GM19438 (cell line): ENCODE results near the gene TULP4.
"Not testable (repeated sequence)": the region's sequence is repeated elsewhere in the genome, so short reads cannot be mapped to it uniquely, and the experiment has no call there.

Experiments
- ATAC-seq: cut with Tn5 transposase; IDR thresholded peaks from one replicate; pipeline ENCODE4 v1.9.1; 2021; ENCODE audit warnings: low read depth; ENCODE audit not compliant: unreplicated experiment

TULP4 gene

DNA sequence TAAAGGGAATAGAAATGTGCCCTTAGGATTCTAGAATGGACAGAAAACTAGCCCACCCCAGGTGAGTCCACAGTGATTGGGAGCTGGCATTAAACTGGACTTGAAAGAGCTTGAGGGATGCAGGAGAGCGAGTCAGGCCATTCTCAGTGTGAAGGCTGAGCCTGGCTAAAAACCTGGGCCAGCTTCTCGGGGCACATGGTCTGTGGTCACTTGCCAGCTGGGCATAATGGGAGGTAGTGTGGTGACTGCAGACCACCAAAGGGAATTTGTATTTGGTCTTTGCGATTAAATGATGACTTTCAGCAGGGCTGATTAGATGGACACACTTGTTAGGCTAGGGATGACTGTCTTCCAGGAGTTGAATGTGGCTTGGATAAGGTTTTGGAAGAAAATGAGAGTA, 71.3 kb downstream of the TULP4 start:
- no peak for ATAC-seq

DNA sequence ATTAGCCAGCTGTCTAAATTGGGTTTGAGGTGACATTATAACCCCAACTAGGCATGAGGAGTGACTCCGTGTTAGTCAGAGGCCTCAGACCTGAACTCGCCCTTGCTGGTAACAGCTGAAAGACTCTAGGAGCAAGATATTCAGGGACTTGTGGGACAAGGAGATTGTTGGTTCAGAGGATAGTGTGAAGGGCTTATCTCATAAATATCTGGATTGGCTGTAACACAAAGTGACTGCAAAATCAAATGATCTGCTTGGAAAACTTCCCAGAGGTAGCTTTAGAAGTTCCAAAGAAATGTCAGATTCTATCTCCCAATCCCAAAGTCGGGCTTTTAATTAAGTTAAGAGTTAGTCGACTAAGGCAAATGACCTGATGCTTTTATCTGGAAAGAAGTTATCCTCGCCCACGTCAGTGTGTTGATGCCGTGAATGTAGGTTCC, 72.4 kb downstream of the TULP4 start:
- no peak for ATAC-seq

DNA sequence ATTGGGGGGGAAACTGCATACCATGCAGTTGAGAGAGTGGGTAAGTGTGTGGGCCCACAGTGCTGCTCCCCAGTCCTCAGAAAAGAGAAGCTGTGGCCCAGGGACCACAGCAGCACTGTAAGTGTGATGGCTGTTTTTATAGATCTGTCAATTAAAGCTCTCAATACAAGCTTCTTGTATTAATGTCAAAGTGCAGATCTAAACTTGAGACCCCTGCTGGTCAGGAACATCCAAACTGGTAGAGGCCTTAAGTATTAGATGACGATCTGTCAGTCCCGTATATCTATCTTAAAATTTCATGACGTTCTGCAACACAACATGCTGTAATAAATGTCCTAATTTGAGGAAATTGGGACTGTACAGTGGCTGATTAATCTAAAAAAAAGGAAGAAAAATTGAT, 74.8 kb downstream of the TULP4 start:
- ATAC-seq: no peak

DNA sequence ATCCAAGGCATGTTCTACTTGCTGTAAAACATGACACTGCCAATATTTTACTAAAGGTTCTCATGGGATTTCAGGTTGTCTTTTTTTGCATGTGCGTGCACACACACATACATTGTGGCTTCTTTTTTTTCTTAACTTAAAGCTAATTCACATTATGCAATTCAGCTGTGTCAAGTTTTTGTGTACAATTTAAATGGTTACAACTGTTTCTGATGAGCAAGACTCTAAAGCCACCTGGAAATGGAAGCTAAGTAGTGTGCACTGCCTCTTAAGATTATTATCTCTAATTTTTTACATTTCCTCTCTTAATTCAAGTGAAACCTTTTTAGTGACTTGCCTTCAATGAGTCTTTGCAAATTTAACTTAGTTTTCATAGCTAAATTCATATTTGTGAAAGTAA, 75.3 kb downstream of the TULP4 start:
- ATAC-seq: no peak

DNA sequence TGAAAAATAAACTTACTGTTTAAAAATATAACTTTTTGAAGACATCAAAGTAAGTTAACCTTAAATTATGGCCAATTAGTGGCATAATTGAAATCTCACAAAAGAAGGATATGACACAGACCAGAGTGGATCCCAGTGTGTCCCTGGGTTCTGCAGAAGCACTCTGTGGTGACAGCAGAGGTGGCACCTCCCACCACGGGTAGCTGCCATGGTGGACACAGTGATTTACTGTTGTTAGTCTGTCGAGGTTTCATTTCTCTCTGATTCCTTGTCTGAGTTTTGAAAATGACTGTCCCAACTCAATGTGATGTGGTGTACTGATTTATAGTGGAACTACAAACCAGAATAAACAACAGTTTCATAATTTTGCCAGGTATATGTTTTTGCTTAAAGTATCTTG, 76.5 kb downstream of the TULP4 start:
- no peak for ATAC-seq

DNA sequence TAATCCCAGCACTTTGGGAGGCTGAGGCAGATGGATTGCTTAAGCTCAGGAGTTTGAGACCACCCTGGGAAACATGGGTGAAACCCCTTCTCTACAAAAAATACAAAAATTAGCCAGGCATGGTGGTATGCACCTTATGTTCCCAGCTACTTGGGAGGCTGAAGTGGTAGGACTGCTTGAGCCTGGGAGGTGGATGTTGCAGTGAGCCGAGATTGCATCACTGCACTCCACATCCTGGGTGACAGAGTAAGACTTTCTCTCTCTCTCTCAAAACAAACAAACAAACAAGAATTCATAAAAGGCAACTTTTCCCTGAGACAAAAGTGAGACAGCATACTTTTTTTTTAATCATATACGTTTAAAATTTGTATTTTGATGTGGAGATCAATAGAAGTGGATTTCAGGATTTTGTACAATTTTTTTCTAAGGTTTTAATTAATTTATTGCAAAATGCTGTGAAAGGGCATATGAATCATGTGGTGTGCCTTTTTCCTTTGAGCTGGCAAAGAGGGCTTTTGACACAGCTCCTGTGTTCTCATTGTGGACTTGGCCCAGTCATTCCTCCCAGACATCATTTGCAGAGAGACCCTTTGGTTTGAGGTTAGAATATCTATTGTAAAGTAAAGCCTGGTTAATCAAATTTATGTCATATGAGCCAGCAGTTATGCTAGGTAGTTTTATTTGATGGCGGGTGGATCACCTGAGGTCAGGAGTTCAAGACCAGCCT, 77.1 kb downstream of the TULP4 start:
- no peak for ATAC-seq

DNA sequence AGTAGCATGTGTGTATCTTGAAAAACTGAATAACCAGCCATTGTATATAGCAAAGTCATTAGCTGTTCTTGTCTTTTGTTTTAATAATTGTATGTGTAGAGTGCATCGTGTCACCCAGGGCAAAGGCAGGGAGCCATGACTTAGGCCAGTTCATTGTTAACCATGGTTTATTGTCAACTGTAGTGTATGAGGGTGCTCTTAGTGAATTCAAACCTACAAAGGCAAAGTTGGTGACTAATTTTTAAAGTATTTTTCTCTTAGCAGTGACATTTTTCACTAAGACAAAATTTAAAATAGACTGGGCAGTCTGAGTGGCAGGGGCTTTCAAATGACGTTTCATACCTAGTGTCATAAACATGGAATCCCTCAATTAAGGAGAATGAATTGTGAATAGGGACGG, 79.0 kb downstream of the TULP4 start:
- no peak for ATAC-seq

DNA sequence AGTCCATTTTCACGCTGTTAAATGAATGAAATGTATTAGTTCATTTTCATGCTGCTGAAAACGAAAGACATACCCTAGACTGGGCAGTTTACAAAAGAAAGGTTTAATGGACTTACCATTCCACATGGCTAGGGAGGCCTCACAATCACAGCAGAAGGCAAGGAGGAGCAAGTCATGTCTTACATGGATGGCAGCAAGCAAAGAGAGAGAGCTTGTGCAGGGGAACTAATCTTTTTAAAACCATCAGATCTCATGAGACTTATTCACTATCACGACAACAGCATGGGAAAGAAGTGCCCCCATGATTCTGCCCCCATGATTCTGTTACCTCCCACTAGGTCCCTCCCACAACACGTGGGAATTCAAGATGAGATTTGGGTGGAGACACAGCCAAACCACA, 79.7 kb downstream of the TULP4 start:
- not testable (repeated sequence) for ATAC-seq

DNA sequence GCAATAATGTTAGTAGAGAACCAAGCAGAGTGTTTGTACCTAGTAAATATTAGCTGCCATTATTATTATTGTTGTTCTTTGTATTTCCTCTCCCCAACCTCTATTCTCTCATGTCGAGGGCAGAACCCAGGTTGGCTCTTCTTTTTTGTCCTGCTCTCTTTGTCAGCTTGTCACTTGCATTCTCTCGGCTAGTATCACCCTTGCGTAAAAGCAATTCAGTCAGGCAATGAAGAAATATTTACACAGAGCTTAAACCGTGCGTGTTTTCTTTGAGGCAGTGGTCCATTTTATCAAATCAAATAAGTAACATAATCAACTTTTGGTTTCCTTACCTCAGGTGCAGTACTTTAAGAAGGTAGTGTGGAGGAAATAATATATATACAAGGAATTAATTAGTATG, 83.9 kb downstream of the TULP4 start:
- ATAC-seq: no peak

DNA sequence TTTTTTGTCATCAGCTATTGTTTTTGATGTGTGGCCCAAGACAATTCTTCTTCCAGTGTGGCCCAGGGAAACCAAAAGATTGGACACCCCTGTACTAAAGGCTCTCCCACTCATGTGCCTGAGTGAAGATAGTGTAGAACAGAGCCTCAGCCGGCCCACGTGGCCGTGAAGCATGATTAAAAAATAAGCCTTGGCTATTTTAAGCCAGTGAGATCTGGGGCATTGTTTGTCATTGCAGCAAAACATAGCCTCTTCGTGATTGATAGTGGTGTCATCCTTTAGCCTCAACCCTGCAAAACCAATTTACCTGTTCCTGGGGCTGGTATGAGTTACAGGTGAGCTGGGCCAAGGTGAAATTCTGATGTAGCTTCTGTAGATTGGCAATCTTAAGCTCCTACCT, 85.3 kb downstream of the TULP4 start:
- ATAC-seq: no peak

DNA sequence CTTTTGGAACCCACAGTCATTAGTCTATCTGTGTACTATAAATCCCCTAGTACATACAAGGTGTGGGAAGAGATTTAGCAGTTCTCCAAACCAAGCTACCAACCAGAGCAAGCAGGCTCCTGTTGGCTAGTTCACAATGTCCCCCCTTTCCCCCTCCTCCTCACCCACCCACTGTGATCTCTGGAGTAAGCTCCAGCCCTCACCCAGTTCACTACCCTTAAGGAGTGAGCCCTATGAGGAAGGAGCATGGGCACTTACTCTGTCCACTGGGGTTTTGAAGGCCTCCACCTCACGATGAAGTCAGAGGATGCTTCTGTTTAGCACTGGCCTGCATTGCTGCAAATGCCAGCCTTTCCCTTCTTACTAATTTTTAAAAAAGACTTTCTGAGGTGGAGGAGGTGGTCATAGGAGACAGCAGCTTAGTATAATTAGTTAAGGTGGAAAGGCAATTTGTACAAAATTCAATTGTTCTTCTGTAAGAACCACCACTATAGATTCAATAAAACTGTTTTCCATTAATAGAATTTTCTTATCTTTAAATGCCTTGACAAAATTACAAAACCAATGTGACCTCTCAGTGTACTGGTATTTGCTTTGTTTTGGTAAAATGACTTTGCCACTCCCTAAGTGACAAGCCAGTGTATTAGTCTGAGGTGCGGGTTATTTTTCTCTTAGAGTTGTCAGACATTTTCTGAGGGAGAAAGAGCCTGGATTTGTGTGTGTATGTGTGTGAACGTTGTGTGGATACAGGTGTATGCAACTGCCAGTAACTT, 86.2 kb downstream of the TULP4 start:
- no peak for ATAC-seq

DNA sequence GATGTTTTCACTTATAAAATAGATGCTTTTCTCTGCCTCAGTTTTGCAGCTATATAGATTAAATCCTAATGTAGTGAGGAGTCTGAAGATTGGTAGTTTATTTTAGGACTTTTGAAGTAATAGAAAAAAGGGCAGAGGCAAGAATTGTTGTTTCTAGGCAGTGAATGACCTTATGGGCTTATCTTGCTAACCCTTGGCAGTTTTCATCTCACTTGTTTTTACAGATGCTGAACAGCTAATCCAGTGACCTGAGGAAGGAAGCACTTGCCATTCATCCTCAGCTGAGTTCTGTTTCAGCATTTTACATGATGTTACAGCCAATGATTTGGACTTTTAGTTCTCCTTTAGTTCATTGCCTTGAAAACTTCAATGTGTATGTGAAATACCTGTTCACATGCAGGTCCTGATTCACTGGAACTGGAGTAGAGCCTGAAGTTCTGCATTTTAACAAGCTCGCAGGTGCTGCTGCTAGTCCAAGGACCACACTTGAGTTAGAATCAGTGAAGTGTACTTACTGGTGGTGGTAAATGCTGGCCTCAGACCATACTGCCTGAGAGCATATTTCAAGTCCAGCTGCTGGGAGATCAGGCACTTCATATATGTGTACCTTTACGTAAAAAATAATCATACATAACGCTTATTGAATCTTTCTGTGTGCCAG, 86.9 kb downstream of the TULP4 start:
- ATAC-seq: no peak

DNA sequence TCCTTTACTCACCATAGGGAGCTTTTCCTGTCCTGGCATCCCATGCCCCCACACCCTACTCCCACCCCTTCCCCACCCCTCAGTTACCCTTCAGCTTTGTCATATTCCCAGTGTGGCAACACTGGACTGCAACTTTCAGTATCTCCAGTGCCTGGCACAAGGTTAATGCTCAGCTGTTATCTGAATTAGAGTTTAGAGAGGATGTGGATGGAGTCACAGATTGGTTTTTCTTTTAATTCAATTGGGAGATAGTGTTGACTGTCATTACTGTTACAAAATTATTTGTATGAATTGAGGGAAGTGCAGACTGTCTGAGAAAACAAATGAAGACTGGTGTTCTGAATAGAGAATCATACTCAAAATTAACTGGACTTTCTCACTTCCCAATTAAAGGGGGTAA, 89.9 kb downstream of the TULP4 start:
- ATAC-seq: no peak

DNA sequence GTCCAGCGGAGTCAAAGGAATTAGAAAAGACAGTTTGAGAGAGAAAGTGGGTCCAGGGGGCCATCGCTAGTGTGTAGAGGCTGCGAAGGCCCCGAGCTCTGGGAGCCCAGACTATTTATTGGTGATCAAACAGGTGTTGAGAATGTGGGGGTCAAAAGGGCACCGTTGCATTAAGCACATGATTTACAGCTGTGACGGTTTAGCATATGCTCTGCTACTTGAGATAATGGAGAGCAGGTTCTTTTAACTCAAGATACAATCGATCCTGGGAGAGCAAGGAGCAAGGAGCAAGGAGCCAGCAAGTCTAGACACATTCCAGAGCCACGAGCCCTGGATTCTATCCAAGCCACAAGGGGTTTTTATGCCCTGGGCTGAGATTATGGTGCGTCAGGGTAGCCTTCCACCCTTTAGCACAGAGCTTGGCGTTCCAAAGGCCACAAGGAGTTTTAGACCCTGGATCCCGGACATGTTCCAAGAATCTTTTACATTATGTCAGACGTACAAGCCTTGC, 93.1 kb downstream of the TULP4 start:
- ATAC-seq: not testable (repeated sequence)

DNA sequence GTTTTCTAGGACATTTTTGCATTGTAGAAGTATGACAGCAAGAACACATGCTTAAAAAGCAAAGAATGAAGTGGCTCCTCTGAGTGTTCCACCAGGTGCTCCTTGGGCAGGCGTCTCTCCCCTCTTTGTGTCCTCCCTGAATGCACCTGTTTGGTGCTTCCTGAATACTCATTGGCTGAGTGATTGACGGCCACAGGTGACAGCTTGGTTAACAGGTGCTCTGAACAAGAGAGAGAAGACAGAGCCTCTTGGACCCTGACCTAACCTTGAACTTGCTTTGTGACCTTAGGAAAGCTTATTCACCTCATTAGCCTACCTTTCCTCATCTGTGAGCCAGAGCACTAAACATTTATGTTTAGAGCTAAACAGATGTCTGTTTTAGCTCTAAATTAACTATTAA, 93.7 kb downstream of the TULP4 start:
- no peak for ATAC-seq

DNA sequence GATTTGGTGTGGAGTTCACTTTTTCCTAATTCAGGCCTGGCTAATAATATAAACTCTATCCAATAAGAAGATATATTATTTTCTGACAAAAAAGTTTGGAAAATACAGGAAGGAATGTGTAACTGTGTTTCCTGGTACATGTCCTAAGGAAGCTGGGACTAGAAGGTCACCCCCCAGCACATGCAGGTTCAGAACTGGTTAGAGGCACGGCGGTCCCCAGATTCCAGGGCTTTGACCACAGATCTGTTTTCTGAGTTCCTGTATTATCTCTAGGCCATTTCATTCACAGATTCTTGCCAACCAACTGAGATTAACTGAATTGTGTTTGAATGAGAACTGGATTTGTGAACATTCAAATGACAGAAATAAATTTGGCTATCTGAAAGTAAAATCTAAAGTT, 94.5 kb downstream of the TULP4 start:
- ATAC-seq: no peak

DNA sequence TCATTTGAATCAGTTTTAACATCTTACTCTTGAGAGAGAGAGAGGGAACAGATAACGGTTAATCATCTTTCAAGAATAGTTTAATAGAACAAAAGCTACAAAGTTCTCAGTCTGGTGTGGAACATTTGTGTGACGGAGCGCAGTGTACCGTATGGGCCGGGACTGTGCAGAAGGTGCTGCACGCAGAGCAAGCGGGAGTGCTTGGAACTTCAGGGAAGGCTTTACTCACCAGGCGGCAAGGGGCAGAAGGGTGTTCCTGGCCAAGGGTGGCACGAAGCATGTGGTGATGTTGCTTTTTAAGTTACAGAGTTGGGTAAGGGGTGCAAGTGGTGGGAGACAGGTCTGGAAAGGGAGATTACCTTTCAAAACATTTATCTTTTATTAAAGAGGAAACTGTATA, 95.7 kb downstream of the TULP4 start:
- no peak for ATAC-seq

DNA sequence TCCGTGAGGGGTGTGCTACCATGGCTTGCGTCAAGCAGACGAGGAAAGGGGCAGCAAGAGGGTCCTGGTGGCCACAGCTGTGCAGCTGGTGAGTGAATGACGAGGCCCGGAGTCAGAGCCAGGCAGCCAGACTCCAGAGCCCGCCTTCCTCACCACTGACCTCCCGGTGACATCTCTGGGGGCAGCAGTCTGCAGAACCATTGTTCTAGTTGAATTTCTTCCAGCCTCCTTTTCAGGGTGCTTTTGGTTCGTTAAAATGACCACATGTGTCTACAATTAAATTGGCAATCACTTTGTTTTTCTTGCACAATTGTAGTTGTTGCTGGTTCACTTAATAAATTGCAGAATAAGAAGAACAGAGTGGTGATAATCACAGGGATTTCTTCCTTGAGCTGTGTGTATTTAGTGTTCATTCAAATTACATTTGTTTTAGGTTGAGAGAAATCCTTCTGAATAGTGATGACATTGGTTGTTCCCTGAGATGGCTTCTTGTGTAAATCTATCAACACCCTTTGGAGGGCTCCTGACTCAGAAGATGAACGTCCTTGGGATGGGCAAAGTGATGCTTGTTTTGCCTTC, 96.4 kb downstream of the TULP4 start:
- no peak for ATAC-seq

DNA sequence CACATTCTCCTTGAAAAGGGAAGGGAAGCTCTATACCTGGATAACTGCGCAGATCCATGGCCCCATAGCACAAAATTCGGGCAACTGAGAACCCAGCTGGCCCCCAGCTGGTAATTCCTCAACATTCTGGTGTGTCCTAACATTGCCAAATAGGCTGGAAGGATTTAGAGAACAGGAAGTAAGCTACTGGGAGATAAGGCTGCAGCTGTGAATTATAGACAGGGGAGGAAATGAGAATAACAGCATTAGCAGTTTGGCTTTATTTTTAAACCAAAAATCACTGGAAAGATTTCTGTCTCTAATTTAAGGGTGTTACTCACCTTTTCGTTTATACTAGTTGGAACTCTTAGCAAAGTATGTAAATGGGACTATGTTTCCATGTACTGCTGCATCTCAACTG, 97.2 kb downstream of the TULP4 start:
- ATAC-seq: no peak

DNA sequence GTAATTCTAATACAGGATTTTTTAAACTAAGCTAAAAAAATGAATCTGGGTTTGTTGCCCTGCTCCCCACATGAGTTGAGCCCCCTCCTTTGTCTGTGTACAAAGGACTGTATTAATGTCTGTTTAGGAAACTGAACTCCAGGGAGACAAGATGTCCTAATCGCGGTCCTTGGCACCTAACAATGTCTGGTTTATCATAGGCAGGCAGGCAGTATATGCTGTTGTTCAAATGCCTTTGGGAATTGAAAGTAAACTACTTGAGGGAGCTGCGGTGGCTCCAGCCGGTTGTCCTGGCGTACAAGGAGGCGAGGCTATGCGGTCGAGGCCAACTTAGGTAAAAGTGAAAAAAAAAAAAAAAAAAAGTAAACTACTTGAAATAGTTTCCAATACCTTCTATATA, 98.5 kb downstream of the TULP4 start:
- ATAC-seq: no peak

DNA sequence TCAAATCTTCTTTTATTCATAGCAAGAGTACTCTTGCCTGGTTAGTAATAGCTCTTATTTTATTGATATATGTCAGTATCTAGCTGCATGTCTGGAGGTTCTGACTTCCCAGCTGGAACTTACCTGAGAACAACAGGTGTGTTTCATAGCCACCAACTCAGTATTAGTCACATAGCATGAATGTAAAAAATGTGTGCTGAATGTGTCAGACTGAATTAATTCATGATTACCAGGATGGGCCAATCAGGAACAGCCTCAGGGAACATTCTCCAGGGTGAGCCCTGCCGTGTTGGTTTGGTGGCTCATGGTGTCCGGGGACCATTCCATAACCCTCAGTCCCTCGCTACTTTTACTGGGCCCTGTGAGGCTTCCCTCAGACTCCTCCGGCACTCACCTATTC, 99.7 kb downstream of the TULP4 start:
- no peak for ATAC-seq
